ENCODE measurements around the gene TUBA4B.
"Not testable (repeated sequence)": the region's sequence is repeated elsewhere in the genome, so short reads cannot be mapped to it uniquely, and the experiment has no call there.

TUBA4B gene

GRCh38 chr2:219298759-219299371 lies 45.8 kb downstream of the TUBA4B start:
- DNase-seq (ENCODE audit: low spot score in 2 of 2) (peak; percentile 97), ATAC-seq (peak; percentile 72)
- H3K36me3 Mint-ChIP-seq = peaks cover 7% of the 10 kb centered on the region
- peak overlapping the region; percentile 50 for H3K27ac Mint-ChIP-seq
- H3K4me3 Mint-ChIP-seq = peak overlapping the region; percentile 66
- H3K9me3 Mint-ChIP-seq = no peaks in the 10 kb centered on the region
- H3K4me1 Mint-ChIP-seq = peaks cover 24% of the 10 kb centered on the region

GRCh38 chr2:219299372-219299760 lies 46.3 kb downstream of the TUBA4B start:
- DNase-seq (ENCODE audit: low spot score in 2 of 2) = no peak
- H3K27ac Mint-ChIP-seq = peak overlapping the region; percentile 50
- peaks cover 19% of the 10 kb centered on the region for H3K4me1 Mint-ChIP-seq
- no peak for ATAC-seq
- H3K36me3 Mint-ChIP-seq = peaks cover 7% of the 10 kb centered on the region
- peak overlapping the region; percentile 66 for H3K4me3 Mint-ChIP-seq
- no peaks in the 10 kb centered on the region for H3K9me3 Mint-ChIP-seq

DNA sequence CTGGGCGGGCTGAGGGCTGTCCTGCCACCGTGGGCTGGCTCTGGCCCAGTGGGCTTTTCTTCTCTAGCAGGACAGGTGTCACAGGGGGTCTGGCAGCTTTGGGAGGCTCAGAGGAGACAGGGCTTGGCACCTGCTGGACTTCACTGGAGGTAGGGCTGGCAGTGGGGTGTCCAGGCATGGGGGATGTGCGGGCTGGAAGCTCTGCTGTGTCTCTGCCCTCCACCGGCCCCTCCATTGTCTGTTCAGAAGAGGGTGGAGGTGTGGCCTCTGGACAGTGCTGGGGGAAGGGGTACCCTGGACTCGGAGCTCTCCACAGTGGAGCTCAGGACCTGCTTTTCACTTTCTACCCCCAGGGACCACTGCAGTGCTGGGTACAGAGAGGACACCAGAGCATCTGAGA lies 47.0 kb downstream of the TUBA4B start:
- Mint-ChIP-seq H3K36me3 (peaks cover 7% of the 10 kb centered on the region), H3K4me1 (peaks cover 16% of the 10 kb centered on the region), H3K9me3 (no peaks in the 10 kb centered on the region), H3K4me3 (peak overlapping the region; percentile 66), H3K27ac (no peak overlapping the region)
- DNase-seq (ENCODE audit: low spot score in 2 of 2) (no peak), ATAC-seq (no peak)

DNA sequence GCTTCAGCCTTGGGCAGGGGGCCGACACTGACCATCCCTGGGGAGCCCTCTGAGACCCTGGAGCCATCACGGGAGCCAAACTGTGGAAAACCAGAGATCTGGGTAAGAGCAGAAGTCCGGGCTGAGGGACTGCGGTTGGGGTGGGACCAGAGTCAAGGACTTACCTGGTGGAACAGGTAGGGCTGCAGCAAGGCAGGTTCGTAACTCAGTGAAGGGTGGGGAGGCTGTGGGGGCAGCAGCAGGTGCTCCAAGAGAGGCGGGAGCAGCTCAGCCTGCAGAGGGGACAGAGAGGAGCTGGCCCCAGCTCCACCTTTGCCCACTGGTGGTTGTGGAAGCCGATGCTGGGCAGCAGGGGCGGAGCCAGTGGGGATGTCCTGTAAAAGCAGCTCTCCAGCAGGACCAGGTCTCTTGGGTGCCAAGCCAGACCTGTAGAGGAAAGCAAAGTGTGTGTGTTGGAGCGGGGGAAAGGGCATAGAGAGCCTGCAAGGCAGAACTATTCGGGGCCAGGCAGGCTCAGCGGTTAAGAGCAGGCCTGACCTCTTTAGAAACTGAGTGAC lies 49.4 kb downstream of the TUBA4B start:
- DNase-seq (ENCODE audit: low spot score in 2 of 2) (no peak), ATAC-seq (no peak)
- Mint-ChIP-seq H3K27ac (no peak overlapping the region), H3K9me3 (no peaks in the 10 kb centered on the region), H3K4me1 (peaks cover 6% of the 10 kb centered on the region), H3K36me3 (peaks cover 7% of the 10 kb centered on the region), H3K4me3 (no peak overlapping the region)

GRCh38 chr2:219304223-219304622 lies 51.2 kb downstream of the TUBA4B start:
- no peak overlapping the region for H3K4me3 Mint-ChIP-seq
- H3K4me1 Mint-ChIP-seq = no peaks in the 10 kb centered on the region
- no peaks in the 10 kb centered on the region for H3K9me3 Mint-ChIP-seq
- peaks cover under 1% of the 10 kb centered on the region for H3K36me3 Mint-ChIP-seq
- no peak overlapping the region for H3K27ac Mint-ChIP-seq
- DNase-seq (ENCODE audit: low spot score in 2 of 2) = no peak
- ATAC-seq = no peak

GRCh38 chr2:219306047-219306446 lies 53.0 kb downstream of the TUBA4B start:
- no peak for DNase-seq (ENCODE audit: low spot score in 2 of 2)
- ATAC-seq = no peak
- Mint-ChIP-seq H3K36me3 (no peaks in the 10 kb centered on the region), H3K9me3 (no peaks in the 10 kb centered on the region), H3K4me1 (no peaks in the 10 kb centered on the region), H3K4me3 (no peak overlapping the region), H3K27ac (no peak overlapping the region)

- DNase-seq (ENCODE audit: low spot score in 2 of 2) (peak; percentile 61 to 76), ATAC-seq (peak; percentile 85)
- no peaks in the 10 kb centered on the region for H3K36me3 Mint-ChIP-seq
- no peak overlapping the region for H3K27ac Mint-ChIP-seq
- no peaks in the 10 kb centered on the region for H3K4me1 Mint-ChIP-seq
- no peaks in the 10 kb centered on the region for H3K9me3 Mint-ChIP-seq
- H3K4me3 Mint-ChIP-seq = no peak overlapping the region
These were observed 55.4 kb downstream of the TUBA4B start for GRCh38 chr2:219308142-219309101.

GRCh38 chr2:219309278-219309677 lies 56.2 kb downstream of the TUBA4B start, which contains the start of gene PTPRN:
TSS of gene PTPRN (minus strand) at chr2:219309401. CDS start at chr2:219309332, 69 bp downstream.
- ATAC-seq = no peak
- DNase-seq (ENCODE audit: low spot score in 2 of 2) = no peak
- H3K9me3 Mint-ChIP-seq = no peaks in the 10 kb centered on the region

DNA sequence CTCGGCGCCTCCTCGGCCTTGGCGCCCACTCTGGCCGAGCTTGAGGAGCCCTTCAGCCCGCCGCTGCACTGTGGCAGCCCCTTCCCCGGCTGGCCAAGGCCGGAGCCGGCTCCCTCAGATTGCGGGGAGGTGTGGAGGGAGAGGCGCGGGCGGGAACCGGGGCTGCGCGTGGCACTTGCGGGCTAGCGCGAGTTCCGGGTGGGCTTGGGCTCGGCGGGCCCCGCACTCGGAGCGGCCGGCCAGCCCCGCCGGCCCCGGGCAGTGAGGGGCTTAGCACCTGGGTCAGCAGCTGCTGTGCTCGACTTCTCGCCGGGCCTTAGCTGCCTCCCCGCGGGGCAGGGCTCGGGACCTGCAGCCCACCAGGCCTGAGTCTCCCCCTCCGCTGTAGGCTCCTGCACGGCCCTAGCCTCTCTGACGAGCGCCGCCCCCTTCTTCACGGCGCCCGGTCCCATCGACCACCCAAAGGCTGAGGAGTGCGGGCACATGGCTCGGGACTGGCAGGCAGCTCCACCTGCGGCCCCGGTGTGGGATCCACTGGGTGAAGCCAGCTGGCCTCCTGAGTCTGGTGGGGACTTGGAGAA lies 59.7 kb downstream of the TUBA4B start:
- not testable (repeated sequence) for H3K36me3 Mint-ChIP-seq; DNase-seq (ENCODE audit: low spot score in 2 of 2); H3K27ac Mint-ChIP-seq; H3K9me3 Mint-ChIP-seq; H3K4me3 Mint-ChIP-seq; ATAC-seq; H3K4me1 Mint-ChIP-seq

More at GRCh38 chr2:219309278-219309677, 56.2 kb downstream of the TUBA4B start, which contains the start of gene PTPRN:
- no peaks in the 10 kb centered on the region for H3K4me1 Mint-ChIP-seq
- no peaks in the 10 kb centered on the region for H3K36me3 Mint-ChIP-seq
- H3K4me3 Mint-ChIP-seq = no peak within 1 kb of the TSS
- no peak within 1 kb of the TSS for H3K27ac Mint-ChIP-seq

GRCh38 chr2:219314804-219315468 lies 61.9 kb downstream of the TUBA4B start:
- H3K4me3 Mint-ChIP-seq = no peak overlapping the region
- DNase-seq (ENCODE audit: low spot score in 2 of 2) = no peak

More at GRCh38 chr2:219314804-219315468, 61.9 kb downstream of the TUBA4B start:
- H3K9me3 Mint-ChIP-seq = no peaks in the 10 kb centered on the region
- no peaks in the 10 kb centered on the region for H3K36me3 Mint-ChIP-seq
- no peak for ATAC-seq
- H3K4me1 Mint-ChIP-seq = no peaks in the 10 kb centered on the region
- no peak overlapping the region for H3K27ac Mint-ChIP-seq
